IPS DF 6.9 (cell line): ENCODE results near the gene TTC39B.
A peak's percentile ranks its signal among the peaks of the same experiment; 100 is the strongest.

Source experiments
- DNase-seq: peaks from one replicate; pipeline ENCODE4 v3.0.0-alpha.2; 2013; ENCODE audit warnings: low read depth, low spot score
- H3K27ac ChIP-seq: one replicate; pipeline ENCODE4 v1.5.1; 2013; ENCODE audit warnings: low read length, control low read depth
- H3K27me3 ChIP-seq: 2 replicates; pipeline ENCODE4 v1.6.1; 2013; ENCODE audit warnings: mild to moderate bottlenecking, low read length; ENCODE audit not compliant: control insufficient read depth, insufficient read depth
- H3K36me3 ChIP-seq: 2 replicates; pipeline ENCODE4 v1.6.1; 2013; ENCODE audit warnings: low read length; ENCODE audit not compliant: control insufficient read depth, insufficient read depth
- H3K4me1 ChIP-seq: 2 replicates; pipeline ENCODE4 v1.6.1; 2013; ENCODE audit warnings: low read length; ENCODE audit not compliant: control insufficient read depth, insufficient read depth
- H3K4me3 ChIP-seq: 2 replicates; pipeline ENCODE4 v1.5.1; 2013; ENCODE audit warnings: mild to moderate bottlenecking, low read length
- H3K9me3 ChIP-seq: 2 replicates; pipeline ENCODE4 v1.6.1; 2013; ENCODE audit warnings: low read length, inconsistent platforms; ENCODE audit not compliant: control insufficient read depth, insufficient read depth
- WGBS: extraction: QIAGEN DNeasy Blood & Tissue Kit; methylation state at CpG from one replicate; pipeline ENCODE4 v1.1.7; 2013; ENCODE audit warnings: mixed read lengths, missing lambda C conversion rate; ENCODE audit not compliant: insufficient read length, insufficient coverage; 5-methylcytosine and 5-hydroxymethylcytosine counted together

Gene TTC39B

GRCh38 chr9:15231788-15232635, 75.0 kb downstream of the TTC39B start:
- Histone ChIP-seq H3K27ac (no peak overlapping the region), H3K4me3 (no peak overlapping the region), H3K27me3 (no peaks in the 10 kb centered on the region), H3K9me3 (no peaks in the 10 kb centered on the region), H3K36me3 (no peaks in the 10 kb centered on the region; the same call in 1 of the 2 replicates), H3K4me1 (no peaks in the 10 kb centered on the region)
- WGBS = no CpG with 5 or more reads among the region's 13 CpGs
- peak; percentile 52 for DNase-seq

GRCh38 chr9:15229409-15229808, 77.6 kb downstream of the TTC39B start:
- Histone ChIP-seq H3K27ac (no peak overlapping the region), H3K4me1 (no peaks in the 10 kb centered on the region), H3K36me3 (no peaks in the 10 kb centered on the region; the same call in 1 of the 2 replicates), H3K9me3 (no peaks in the 10 kb centered on the region), H3K4me3 (no peak overlapping the region), H3K27me3 (no peaks in the 10 kb centered on the region)
- no CpG with 5 or more reads among the region's 5 CpGs for WGBS
- no peak for DNase-seq

GRCh38 chr9:15227491-15227890, 79.5 kb downstream of the TTC39B start:
- Histone ChIP-seq H3K4me1 (no peaks in the 10 kb centered on the region), H3K36me3 (no peaks in the 10 kb centered on the region; the same call in 1 of the 2 replicates), H3K27ac (no peak overlapping the region), H3K9me3 (no peaks in the 10 kb centered on the region), H3K27me3 (no peaks in the 10 kb centered on the region), H3K4me3 (no peak overlapping the region)
- 100% methylated on average over 1 of the region's 4 CpGs for WGBS
- no peak for DNase-seq

DNA sequence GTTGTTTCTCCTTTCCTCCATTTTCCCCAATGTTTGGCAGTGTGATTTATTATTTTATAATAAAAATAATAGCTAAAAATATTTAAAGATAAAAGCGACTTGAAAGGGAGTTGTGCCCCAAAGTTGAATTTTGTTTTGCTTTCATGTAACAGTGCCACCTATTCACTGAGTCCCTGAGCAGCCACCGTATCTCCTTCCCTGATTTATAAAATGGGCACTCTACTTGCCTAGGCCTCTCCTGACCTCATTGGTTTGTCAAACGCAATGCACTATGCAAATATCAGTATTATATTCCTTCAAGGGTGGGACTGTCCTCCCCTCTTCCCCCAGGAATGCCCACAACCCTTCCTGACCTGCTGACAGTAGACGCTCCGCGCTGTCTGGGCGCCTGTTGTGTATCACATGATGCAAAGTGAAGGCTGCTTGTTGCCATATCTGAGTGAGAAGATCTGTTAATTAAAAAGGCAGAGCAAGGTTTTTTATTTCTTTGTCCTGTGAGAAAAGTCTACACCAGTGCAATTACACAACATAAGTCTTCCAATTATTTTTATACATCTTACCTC, 81.4 kb downstream of the TTC39B start:
- Histone ChIP-seq H3K9me3 (no peaks in the 10 kb centered on the region), H3K36me3 (no peaks in the 10 kb centered on the region; the same call in 1 of the 2 replicates), H3K4me3 (no peak overlapping the region), H3K4me1 (no peaks in the 10 kb centered on the region), H3K27me3 (no peaks in the 10 kb centered on the region; the same call in 1 of the 2 replicates), H3K27ac (no peak overlapping the region)
- no CpG with 5 or more reads among the region's 7 CpGs for WGBS
- no peak for DNase-seq

GRCh38 chr9:15222313-15222712, 84.7 kb downstream of the TTC39B start:
- WGBS = no CpG with 5 or more reads among the region's 3 CpGs
- Histone ChIP-seq H3K36me3 (no peaks in the 10 kb centered on the region), H3K27me3 (no peaks in the 10 kb centered on the region; the same call in 1 of the 2 replicates), H3K4me3 (no peak overlapping the region), H3K27ac (no peak overlapping the region), H3K9me3 (no peaks in the 10 kb centered on the region), H3K4me1 (no peaks in the 10 kb centered on the region)
- no peak for DNase-seq

DNA sequence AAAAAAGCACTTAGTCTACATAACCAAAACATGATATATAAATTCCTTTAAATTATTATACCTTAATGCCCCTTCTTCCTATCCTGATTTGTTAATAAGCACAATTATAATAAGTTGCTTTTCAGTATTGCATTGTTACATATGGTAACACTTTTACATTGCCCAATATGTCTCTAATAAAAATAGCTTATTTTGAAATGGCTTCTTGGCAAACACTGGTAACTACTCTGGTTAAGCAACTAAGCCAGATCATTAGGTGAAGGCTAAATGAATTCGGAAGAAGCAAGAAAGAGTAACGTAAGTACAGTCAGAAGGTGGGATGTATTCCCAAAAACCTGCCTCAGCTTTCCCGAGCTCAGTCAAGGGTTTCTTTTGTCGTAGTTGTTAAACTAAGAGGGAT, 85.3 kb downstream of the TTC39B start:
- no CpG with 5 or more reads among the region's 4 CpGs for WGBS
- DNase-seq = no peak

DNA sequence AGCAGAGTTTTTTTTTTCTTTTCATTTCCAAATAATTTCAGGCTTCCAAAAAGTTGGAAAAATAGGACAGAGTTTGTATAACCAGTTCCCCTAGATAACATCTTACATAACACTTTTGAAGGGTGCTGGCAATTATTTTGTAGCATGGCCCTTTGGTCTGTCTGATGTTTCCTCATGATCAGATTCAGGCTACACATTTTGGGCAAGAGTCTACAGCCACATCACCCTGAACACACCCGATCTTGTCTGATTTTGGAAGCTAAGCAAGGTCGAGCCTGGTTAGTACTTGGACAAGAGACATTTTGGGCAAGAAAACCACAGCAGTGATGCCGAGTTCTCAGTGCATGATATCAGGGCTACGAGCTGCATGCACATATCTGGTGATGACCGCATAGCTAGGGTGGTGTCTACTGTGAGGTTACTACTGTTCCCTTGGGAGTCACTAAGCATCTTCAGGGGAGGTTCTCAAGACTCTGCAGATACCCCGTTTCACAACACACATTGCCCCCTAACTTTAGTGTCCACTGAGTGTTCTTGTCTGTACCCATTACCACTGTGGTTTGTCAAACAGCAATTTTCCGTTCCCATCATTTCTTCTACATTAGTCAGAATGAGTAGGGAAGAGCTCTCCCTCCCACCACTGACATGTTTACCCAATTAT, 86.2 kb downstream of the TTC39B start:
- no CpG with 5 or more reads among the region's 7 CpGs for WGBS
- no peak for DNase-seq

More for the DNA sequence above, 85.3 kb downstream of the TTC39B start:
- Histone ChIP-seq H3K9me3 (no peaks in the 10 kb centered on the region), H3K36me3 (no peaks in the 10 kb centered on the region), H3K27ac (no peak overlapping the region), H3K27me3 (no peaks in the 10 kb centered on the region; the same call in 1 of the 2 replicates), H3K4me3 (no peak overlapping the region), H3K4me1 (no peaks in the 10 kb centered on the region)

DNA sequence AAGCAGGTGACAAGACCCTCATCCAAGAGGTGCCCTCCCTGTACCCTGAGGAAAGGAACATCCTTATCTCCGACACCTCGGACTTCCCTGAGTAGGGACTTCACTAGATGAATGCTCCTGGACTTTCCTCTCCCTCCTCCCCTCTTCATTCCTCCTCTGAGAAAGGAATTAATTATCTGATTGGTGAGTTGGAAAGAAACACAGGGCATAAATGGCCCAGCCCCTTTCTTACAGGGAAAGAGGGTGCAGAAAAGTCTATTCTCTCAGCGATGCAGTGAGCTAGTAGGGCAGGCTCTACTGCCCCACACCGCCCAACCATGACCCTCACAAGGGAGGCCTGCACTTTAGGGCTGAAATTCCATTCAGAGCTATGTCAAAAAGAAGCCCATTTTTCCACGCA, 87.5 kb downstream of the TTC39B start:
- no peak for DNase-seq
- Histone ChIP-seq H3K36me3 (no peaks in the 10 kb centered on the region), H3K4me1 (no peaks in the 10 kb centered on the region), H3K27me3 (no peaks in the 10 kb centered on the region; the same call in 1 of the 2 replicates), H3K4me3 (no peak overlapping the region), H3K27ac (no peak overlapping the region), H3K9me3 (no peaks in the 10 kb centered on the region)
- no CpG with 5 or more reads among the region's 5 CpGs for WGBS

More for the DNA sequence above, 86.2 kb downstream of the TTC39B start:
- H3K27ac ChIP-seq = no peak overlapping the region
- H3K4me1 ChIP-seq = no peaks in the 10 kb centered on the region
- H3K27me3 ChIP-seq = no peaks in the 10 kb centered on the region; the same call in 1 of the 2 replicates
- no peaks in the 10 kb centered on the region for H3K9me3 ChIP-seq
- no peak overlapping the region for H3K4me3 ChIP-seq
- H3K36me3 ChIP-seq = no peaks in the 10 kb centered on the region

GRCh38 chr9:15218994-15219393, 88.0 kb downstream of the TTC39B start:
- H3K27ac ChIP-seq = no peak overlapping the region
- no peaks in the 10 kb centered on the region for H3K4me1 ChIP-seq
- no peaks in the 10 kb centered on the region for H3K36me3 ChIP-seq
- H3K9me3 ChIP-seq = no peaks in the 10 kb centered on the region
- H3K4me3 ChIP-seq = no peak overlapping the region
- no peaks in the 10 kb centered on the region; the same call in 1 of the 2 replicates for H3K27me3 ChIP-seq
- DNase-seq = no peak

DNA sequence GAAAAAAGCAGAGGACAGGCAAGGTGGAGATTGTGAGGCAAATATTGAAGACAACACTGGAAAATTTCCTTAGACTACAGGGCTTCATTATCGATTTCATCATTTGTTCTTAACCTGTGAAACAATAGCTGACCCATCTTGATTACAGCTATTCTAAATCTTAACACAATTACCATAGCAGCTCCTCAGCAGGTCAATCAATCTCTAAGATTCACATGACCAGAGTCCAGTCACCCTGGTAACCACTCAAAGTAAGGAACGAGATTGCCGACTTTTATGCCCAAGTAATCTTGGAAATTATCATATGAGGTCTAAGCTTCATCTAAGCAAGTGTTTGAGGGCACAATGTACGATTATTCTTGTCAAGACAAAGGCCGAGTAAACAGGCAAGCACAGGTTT, 93.8 kb downstream of the TTC39B start:
- Histone ChIP-seq H3K4me3 (no peak overlapping the region), H3K36me3 (no peaks in the 10 kb centered on the region), H3K27me3 (no peaks in the 10 kb centered on the region), H3K9me3 (no peaks in the 10 kb centered on the region), H3K27ac (no peak overlapping the region), H3K4me1 (no peaks in the 10 kb centered on the region)
- no peak for DNase-seq
- no CpG with 5 or more reads among the region's 5 CpGs for WGBS
